NOMO-1 treated with DMSO at 0.1 percent for 48 hours (cell line): ENCODE data around the gene STOX1.
"Not testable (repeated sequence)": the region's sequence is repeated elsewhere in the genome, so short reads cannot be mapped to it uniquely, and the experiment has no call there.

Experiments used
- DNase-seq: peaks from one replicate; lab custom pipeline; 2025; ENCODE audit not compliant: unreplicated experiment; lab: John Stamatoyannopoulos, UW

The STOX1 gene

DNA sequence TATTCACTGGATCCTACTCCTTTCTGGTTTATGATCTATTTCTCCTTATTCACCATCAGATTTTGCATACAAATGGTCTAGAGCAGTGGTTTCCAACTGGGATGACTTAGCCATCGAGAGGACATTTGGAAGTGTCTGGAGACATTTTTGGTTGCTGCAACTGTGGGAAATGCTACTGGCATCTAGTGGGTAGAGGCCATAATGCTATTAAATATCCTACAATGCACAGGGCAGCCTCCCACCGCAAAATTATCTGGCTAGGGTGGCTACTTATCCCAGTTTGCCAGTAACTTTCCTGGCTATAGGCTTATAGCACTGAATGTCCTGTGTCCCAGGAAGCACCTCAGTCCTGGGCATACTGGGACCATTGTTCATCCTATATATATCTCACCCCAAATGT, 52.3 kb downstream of the STOX1 start:
- no peak for DNase-seq

DNA sequence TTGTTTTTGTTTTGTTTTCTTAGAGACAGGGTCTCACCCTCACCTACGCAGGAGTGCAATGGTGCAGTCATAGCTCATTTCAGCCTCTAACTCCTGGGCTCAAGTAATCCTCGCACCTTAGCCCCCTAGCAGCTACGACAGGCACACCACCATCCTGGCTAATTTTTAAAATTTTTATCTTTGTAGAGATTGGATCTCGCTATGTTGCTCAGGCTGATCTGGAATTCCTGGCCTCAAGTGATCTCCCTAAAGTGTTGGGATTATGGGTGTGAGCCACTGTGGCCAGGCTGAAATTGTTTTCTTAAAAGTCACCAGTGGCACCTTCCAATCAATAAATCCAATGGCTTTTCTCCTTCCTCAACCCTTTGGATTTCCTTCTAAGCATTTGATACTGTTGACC, 52.9 kb downstream of the STOX1 start:
- DNase-seq = no peak

- DNase-seq = no peak
These were observed 67.7 kb downstream of the STOX1 start for GRCh38 chr10:68895041-68895440.

- DNase-seq = peak; percentile 67
These were observed 70.0 kb downstream of the STOX1 start for GRCh38 chr10:68897336-68897741.

GRCh38 chr10:68899186-68899745, 71.9 kb downstream of the STOX1 start:
- DNase-seq = no peak

DNA sequence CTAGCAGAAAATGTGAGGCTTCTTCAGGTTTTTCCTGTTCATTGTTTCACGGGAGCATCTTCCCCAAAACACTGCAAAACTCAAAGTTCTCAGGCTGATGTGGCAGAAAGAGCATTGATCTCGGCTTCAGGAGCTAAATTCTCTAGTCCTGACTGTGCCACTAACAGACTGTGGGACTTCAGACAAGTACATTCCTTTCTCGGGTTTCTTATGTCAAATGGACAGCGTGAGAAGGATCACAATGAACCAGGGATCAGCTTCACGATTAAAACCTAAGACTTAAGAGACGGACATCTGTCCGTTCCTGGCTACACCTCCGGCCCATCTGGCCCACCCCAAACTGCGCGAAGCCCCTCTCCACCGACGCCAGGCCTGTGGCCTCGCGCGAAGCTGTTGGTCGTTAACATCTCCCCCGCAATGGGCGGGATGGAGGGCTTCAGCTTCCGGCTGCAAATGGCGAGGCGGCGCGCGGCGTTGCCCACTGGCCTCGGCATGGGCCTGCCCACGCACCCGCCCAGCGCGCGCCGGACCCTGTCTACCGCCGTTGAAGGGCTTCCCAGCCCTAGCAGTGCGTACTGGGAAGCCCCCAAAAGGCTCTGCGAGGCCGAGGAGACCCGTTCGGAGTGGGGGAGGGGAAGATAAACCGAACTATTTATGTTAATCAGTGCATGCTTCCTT, 73.2 kb downstream of the STOX1 start:
- DNase-seq = peak; percentile 56

DNA sequence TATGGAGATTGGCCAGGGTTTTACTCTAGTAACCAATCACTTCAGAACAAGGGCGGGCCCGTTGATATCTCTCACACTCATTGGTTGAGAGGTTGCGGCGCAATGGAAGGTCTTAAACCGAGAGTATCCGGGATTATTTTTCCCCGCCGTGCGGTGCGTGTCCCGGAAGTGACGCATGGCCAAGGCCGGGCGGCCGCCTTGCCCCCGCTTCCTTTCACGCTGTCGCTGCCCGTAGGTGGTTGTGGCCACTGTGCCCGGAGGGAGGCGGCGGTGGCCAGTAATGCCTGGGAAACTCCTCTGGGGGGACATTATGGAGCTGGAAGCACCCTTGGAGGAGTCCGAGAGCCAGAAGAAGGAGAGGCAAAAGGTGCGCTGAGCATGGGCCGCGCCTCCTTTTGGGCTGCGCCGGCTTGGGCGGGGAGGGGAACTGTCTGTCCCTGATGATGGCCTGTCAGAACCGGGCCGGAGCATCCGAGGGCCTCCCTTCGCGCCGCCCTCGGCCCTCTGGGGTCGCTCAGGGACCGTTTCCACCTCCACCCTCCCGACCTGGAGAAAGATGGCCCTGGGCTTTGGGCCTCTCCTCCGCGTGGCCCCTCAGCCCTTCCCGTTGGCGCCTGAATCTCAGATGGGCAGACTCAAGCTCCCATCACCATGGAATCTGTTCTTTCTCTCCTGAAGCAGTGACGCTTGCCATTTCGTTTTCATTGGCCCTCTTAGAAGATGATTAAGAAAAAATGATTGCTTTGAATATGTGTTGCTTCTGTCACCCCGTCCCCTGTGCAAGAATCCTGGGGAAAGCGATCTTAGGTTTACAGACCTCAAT, 74.0 kb downstream of the STOX1 start, which contains the start of gene DDX50:
DDX50 (plus strand) TSS at position 211 of the 823 bp plus-strand sequence; CDS start at position 281, 70 bp downstream.
- DNase-seq = peak; percentile 99

- no peak for DNase-seq
These were observed 75.1 kb downstream of the STOX1 start for GRCh38 chr10:68902382-68902781.

DNA sequence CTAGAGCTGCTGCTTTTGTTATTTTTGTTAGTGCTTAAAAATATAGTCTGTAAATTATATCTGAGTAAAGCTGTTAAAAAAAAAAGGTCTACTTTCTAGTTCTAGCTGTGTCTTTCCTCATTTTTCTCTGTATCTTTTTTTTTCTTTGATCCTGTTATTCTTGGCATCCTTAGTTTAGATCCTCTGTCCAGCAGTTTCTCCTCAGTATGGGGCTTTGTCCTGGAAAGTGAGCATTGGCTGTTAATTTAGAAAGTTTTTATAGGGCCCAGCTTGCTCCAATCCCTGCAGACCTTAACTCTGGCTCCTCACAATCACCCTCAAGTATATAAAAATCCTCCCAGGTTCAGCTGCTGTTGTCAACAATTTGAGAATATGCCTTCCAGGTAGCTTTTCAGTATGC, 97.3 kb downstream of the STOX1 start:
- DNase-seq = no peak

DNA sequence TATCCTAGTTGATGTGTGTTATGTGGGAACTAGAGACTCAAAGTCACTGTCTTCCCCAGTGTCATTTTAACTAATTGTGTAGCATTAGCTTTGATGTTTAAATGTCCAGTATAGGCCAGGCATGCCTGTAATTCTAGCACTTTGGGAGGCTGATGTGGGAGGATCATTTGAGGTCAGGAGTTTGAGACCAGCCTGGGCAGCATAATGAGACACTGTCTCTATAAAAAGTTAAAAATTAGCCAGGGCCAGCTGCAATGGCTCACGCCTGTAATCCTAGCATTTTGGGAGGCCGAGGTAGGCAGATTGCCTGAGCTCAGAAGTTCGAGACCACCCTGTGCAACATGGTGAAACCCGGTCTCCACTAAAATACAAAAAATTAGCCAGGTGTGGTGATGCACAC, 98.2 kb downstream of the STOX1 start:
- no peak for DNase-seq

DNA sequence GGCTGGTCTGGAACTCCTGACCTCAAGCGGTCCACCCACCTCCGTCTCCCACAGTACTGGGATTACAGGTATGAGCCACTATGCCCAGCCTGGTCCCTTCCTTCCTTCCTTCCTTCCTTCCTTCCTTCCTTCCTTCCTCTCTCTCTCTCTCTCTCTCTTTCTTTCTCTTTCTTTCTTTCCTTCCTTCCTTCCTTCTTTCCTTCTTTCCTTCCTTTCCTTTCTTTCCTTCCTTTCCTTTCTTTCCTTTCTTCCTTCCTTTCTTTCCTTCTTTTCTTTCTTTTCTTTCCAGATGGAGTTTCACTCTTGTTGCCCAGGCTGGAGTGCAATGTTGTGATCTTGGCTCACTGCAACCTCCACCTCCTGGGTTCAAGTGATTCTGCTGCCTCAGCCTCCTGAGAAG, 101.8 kb downstream of the STOX1 start:
- DNase-seq = not testable (repeated sequence)

GRCh38 chr10:68929888-68930287, 102.6 kb downstream of the STOX1 start:
- not testable (repeated sequence) for DNase-seq

- DNase-seq = not testable (repeated sequence)
These were observed 105.5 kb downstream of the STOX1 start for GRCh38 chr10:68932860-68933259.

DNA sequence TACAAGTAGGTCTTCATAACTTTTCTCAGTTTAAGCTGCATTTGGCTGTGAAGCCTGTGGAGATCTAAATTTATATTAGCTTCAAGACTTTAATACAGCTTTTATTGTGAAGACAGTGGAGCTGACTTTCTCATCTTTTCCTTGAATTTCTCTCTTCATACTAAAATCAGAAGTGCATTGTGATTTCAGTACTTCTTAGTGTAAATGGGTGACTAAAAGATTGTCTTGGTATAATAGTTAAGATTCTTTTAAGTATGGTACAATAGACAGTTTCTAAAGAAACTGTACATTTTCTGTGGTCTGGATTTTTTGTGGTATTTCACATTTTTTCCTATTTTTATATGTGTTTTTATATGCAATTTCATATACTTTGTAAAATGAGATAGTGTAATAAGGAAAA, 107.7 kb downstream of the STOX1 start:
- DNase-seq = no peak

DNA sequence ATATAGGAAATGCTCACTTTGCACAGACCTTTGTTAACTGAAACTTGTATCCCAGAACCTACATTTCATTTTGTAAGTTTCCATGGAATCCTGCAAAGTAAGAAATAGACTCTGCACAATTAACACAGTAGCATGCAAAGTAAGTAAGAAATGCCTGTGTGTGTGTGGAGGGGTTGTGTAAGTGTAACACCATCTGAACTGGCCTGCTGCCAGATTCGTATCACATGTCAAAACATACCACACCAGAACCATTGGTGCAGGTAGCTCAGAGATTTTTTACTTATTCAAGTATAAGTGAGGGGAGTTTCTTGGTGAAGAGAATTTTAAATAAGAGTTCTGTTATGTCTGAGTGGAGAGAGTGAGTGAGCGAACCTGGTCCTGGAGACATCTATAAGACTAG, 110.8 kb downstream of the STOX1 start:
- DNase-seq = no peak

- DNase-seq = no peak
These were observed 111.6 kb downstream of the STOX1 start for GRCh38 chr10:68938884-68939283.

DNA sequence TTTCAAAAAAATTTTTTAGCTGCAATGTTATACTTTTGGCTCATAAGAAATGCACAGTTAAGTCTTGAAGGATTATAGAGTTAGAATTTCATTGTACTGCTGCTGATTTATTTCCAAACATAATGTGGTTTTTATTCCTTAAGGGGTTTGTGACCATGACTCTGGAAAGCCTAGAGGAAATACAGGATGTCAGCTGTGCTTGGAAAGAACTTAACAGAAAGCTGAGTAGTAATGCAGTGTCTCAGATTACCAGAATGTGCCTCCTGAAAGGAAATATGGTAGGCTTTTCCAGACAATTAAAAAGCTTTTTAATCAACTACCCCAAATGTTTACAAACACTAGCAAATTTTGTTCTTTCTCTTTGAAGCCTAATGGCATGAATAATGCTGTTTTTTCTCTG, 113.6 kb downstream of the STOX1 start:
- not testable (repeated sequence) for DNase-seq
